ENCODE data around the gene GIMD1.

Gene GIMD1

DNA sequence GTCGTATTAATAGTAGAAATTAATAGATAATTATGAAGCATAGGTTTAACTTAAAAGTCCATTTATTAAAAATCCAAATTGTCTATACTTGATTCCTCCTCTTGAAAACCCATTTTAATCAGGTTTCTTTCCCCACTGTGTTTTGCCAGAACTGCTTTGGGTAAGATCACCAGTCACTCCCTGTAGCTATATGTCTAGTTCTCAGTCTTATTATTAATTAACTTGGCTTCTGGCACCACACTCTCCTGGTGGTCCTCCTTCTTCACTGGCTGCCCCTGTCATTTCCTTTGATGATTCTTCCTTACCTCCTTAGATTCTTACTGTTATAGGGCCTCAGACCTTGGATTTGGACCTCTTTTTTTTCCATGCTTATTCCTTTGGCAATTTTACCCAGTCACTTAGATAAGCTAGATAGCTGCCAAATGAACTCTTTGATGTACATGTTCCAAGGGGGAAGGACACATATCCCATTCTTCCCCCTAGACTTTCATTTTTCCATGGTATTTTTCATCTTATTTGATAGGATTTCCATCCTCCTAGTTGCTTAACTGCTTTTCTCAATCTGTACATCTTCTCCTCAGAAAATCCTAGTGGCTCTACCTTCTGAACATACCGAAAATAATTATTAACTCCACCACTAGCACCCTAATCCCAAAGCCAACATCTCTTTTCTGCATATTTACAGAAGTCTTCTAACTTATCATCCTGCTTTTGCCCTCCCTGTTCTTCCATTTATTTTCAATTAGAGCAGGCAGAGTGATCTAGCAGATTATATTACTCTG is 24.5 kb downstream of the GIMD1 start:
- no peak overlapping the region for H3K14ac ChIP-seq (ENCODE audit: low read length)
- H4K12ac ChIP-seq (ENCODE audit: low read depth, low read length): no peak overlapping the region
- no peaks in the 10 kb centered on the region for H3K9me3 ChIP-seq (ENCODE audit: insufficient read depth, low read depth, low read length)
- H3K27ac ChIP-seq (ENCODE audit: low read depth, low read length): no peak overlapping the region
- H4K91ac ChIP-seq (ENCODE audit: low read depth, low read length): no peak overlapping the region
- DNase-seq: no peak
- H2AFZ ChIP-seq (ENCODE audit: insufficient read depth, low read length, poor library complexity): no peak overlapping the region
- no peak overlapping the region for H3K23ac ChIP-seq (ENCODE audit: low read length)
- H2BK12ac ChIP-seq (ENCODE audit: low read length): no peak overlapping the region
- peaks cover 0 to 4% of the 10 kb centered on the region in 2 experiments for H3K36me3 ChIP-seq (ENCODE audit: control insufficient read depth in 1 of 2, insufficient read depth in 2 of 2, low read length in 2 of 2)
- H4K8ac ChIP-seq (ENCODE audit: low read depth, low read length): no peak overlapping the region
- no peaks in the 10 kb centered on the region for H3K79me2 ChIP-seq (ENCODE audit: control insufficient read depth, insufficient read depth, low read length, poor library complexity)
- no peaks in the 10 kb centered on the region for H3K79me1 ChIP-seq (ENCODE audit: low read length)
- H3K4me2 ChIP-seq (ENCODE audit: low read length): no peak overlapping the region
- no peaks in the 10 kb centered on the region for H3K4me1 ChIP-seq (ENCODE audit: control insufficient read depth in 1 of 2, insufficient read depth in 2 of 2, low read length in 2 of 2)
- no peak overlapping the region for H3K9ac ChIP-seq (ENCODE audit: low read length)
- WGBS (ENCODE audit: extremely low coverage, insufficient coverage, insufficient read length): no CpG with 5 or more reads among the region's 2 CpGs
- H2BK5ac ChIP-seq (ENCODE audit: low read depth, low read length, poor library complexity): no peak overlapping the region
- no peak overlapping the region for H2BK120ac ChIP-seq (ENCODE audit: insufficient read depth, low read length, poor library complexity)
- no peak overlapping the region for H2AK5ac ChIP-seq (ENCODE audit: low read length)
- H3K4me3 ChIP-seq (ENCODE audit: low read depth, low read length): no peak overlapping the region
- no peak overlapping the region for H3K18ac ChIP-seq (ENCODE audit: low read length)
- H3K27me3 ChIP-seq (ENCODE audit: insufficient read depth, low read length): no peaks in the 10 kb centered on the region
- no peak overlapping the region for H3K4ac ChIP-seq (ENCODE audit: low read depth, low read length)

DNA sequence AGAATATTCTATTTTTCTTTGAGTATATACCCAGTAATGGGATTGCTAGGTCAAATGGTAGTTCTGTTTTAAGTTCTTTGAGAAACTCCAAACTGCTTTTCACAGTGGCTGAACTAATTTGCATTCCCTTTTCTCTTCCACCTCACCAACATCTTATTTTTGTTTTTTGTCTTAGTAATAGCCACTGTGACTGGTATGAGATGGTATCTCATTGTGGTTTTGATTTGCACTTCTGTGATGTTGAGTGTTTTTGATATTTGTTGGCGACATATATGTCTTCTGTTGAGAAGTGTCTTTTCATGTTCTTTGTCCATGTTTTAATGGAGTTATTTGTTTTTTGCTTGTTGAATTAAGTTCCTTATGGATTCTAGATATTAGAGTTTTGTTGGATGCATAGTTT is 27.8 kb downstream of the GIMD1 start:
- no CpG with 5 or more reads among the region's 1 CpG for WGBS (ENCODE audit: extremely low coverage, insufficient coverage, insufficient read length)
- no peak overlapping the region for H3K4me3 ChIP-seq (ENCODE audit: low read depth, low read length)

DNA sequence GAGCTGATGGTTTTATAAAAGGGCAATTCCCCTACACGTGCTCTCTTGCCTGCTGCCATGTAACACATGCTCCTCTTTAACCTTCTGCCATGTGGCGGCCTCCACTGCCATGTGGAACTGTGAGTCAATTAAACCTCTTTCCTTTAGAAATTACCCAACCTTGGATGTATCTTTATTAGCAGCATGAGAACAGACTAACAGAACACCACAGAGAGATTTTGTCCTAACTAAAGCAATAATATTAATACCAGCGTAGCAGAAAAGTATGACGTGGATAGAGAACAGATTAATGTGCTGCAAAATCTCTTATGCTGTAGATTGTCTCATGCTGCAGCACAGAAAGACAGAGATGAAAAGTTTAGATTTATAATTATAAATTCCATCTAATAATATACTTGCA is 29.1 kb downstream of the GIMD1 start:
- DNase-seq: no peak
- Histone ChIP-seq H4K91ac (ENCODE audit: low read depth, low read length) (no peak overlapping the region), H2AK5ac (ENCODE audit: low read length) (no peak overlapping the region), H3K4ac (ENCODE audit: low read depth, low read length) (no peak overlapping the region), H4K12ac (ENCODE audit: low read depth, low read length) (no peak overlapping the region), H2AFZ (ENCODE audit: insufficient read depth, low read length, poor library complexity) (no peak overlapping the region), H3K36me3 (ENCODE audit: control insufficient read depth in 1 of 2, insufficient read depth in 2 of 2, low read length in 2 of 2) (peaks cover 10 to 15% of the 10 kb centered on the region in 2 experiments), H3K4me3 (ENCODE audit: low read depth, low read length) (no peak overlapping the region), H3K4me1 (ENCODE audit: control insufficient read depth in 1 of 2, insufficient read depth in 2 of 2, low read length in 2 of 2) (no peaks in the 10 kb centered on the region), H3K14ac (ENCODE audit: low read length) (no peak overlapping the region), H2BK120ac (ENCODE audit: insufficient read depth, low read length, poor library complexity) (no peak overlapping the region), H3K9ac (ENCODE audit: low read length) (no peak overlapping the region), H3K27ac (ENCODE audit: low read depth, low read length) (no peak overlapping the region), H2BK5ac (ENCODE audit: low read depth, low read length, poor library complexity) (no peak overlapping the region), H4K8ac (ENCODE audit: low read depth, low read length) (no peak overlapping the region), H3K9me3 (ENCODE audit: insufficient read depth, low read depth, low read length) (no peaks in the 10 kb centered on the region), H3K4me2 (ENCODE audit: low read length) (no peak overlapping the region), H3K79me2 (ENCODE audit: control insufficient read depth, insufficient read depth, low read length, poor library complexity) (no peaks in the 10 kb centered on the region), H3K79me1 (ENCODE audit: low read length) (no peaks in the 10 kb centered on the region), H2BK12ac (ENCODE audit: low read length) (no peak overlapping the region), H3K18ac (ENCODE audit: low read length) (no peak overlapping the region), H3K27me3 (ENCODE audit: insufficient read depth, low read length) (no peaks in the 10 kb centered on the region), H3K23ac (ENCODE audit: low read length) (no peak overlapping the region)
- WGBS (ENCODE audit: extremely low coverage, insufficient coverage, insufficient read length): no CpG with 5 or more reads among the region's 4 CpGs

More for the DNA sequence above, 27.8 kb downstream of the GIMD1 start:
- Histone ChIP-seq H4K8ac (ENCODE audit: low read depth, low read length) (no peak overlapping the region), H2BK120ac (ENCODE audit: insufficient read depth, low read length, poor library complexity) (no peak overlapping the region), H3K4me1 (ENCODE audit: control insufficient read depth in 1 of 2, insufficient read depth in 2 of 2, low read length in 2 of 2) (no peaks in the 10 kb centered on the region), H3K27ac (ENCODE audit: low read depth, low read length) (no peak overlapping the region), H3K9ac (ENCODE audit: low read length) (no peak overlapping the region), H2AK5ac (ENCODE audit: low read length) (no peak overlapping the region), H2BK5ac (ENCODE audit: low read depth, low read length, poor library complexity) (no peak overlapping the region), H2BK12ac (ENCODE audit: low read length) (no peak overlapping the region), H4K12ac (ENCODE audit: low read depth, low read length) (no peak overlapping the region), H3K18ac (ENCODE audit: low read length) (no peak overlapping the region), H3K36me3 (ENCODE audit: control insufficient read depth in 1 of 2, insufficient read depth in 2 of 2, low read length in 2 of 2) (peaks cover 10 to 15% of the 10 kb centered on the region in 2 experiments), H3K79me2 (ENCODE audit: control insufficient read depth, insufficient read depth, low read length, poor library complexity) (no peaks in the 10 kb centered on the region), H3K23ac (ENCODE audit: low read length) (no peak overlapping the region), H2AFZ (ENCODE audit: insufficient read depth, low read length, poor library complexity) (no peak overlapping the region), H3K9me3 (ENCODE audit: insufficient read depth, low read depth, low read length) (no peaks in the 10 kb centered on the region), H3K79me1 (ENCODE audit: low read length) (no peaks in the 10 kb centered on the region), H3K4ac (ENCODE audit: low read depth, low read length) (no peak overlapping the region), H4K91ac (ENCODE audit: low read depth, low read length) (no peak overlapping the region), H3K27me3 (ENCODE audit: insufficient read depth, low read length) (no peaks in the 10 kb centered on the region), H3K14ac (ENCODE audit: low read length) (no peak overlapping the region), H3K4me2 (ENCODE audit: low read length) (no peak overlapping the region)
- DNase-seq: no peak

DNA sequence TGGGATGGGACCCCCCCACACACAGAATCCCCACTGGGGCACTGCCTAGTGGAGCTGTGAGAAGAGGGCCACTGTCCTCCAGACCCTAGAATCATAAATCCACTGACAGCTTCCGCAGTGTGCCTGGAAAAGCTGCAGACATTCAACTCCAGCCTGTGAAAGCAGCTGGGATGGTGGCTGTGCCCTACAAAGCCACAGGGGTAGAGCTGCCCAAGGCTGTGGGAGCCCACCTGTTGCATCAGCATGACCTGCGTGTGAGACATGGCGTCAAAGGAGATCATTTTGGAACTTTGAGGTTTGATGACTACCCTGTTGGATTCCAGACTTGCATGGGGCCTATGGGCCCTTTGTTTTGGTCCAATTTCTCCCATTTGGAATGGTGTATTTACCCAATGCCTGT is 29.9 kb downstream of the GIMD1 start:
- Histone ChIP-seq H3K9me3 (ENCODE audit: insufficient read depth, low read depth, low read length) (no peaks in the 10 kb centered on the region), H4K12ac (ENCODE audit: low read depth, low read length) (no peak overlapping the region), H2AK5ac (ENCODE audit: low read length) (no peak overlapping the region), H4K8ac (ENCODE audit: low read depth, low read length) (no peak overlapping the region), H2BK12ac (ENCODE audit: low read length) (no peak overlapping the region), H3K4me2 (ENCODE audit: low read length) (no peak overlapping the region), H3K4me3 (ENCODE audit: low read depth, low read length) (no peak overlapping the region), H3K23ac (ENCODE audit: low read length) (no peak overlapping the region), H3K4me1 (ENCODE audit: control insufficient read depth in 1 of 2, insufficient read depth in 2 of 2, low read length in 2 of 2) (no peaks in the 10 kb centered on the region), H2AFZ (ENCODE audit: insufficient read depth, low read length, poor library complexity) (no peak overlapping the region), H3K27ac (ENCODE audit: low read depth, low read length) (no peak overlapping the region), H3K36me3 (ENCODE audit: control insufficient read depth in 1 of 2, insufficient read depth in 2 of 2, low read length in 2 of 2) (peaks cover 13 to 15% of the 10 kb centered on the region in 2 experiments), H2BK120ac (ENCODE audit: insufficient read depth, low read length, poor library complexity) (no peak overlapping the region), H4K91ac (ENCODE audit: low read depth, low read length) (no peak overlapping the region), H3K9ac (ENCODE audit: low read length) (no peak overlapping the region), H2BK5ac (ENCODE audit: low read depth, low read length, poor library complexity) (no peak overlapping the region), H3K18ac (ENCODE audit: low read length) (no peak overlapping the region), H3K4ac (ENCODE audit: low read depth, low read length) (no peak overlapping the region), H3K14ac (ENCODE audit: low read length) (no peak overlapping the region), H3K27me3 (ENCODE audit: insufficient read depth, low read length) (no peaks in the 10 kb centered on the region), H3K79me1 (ENCODE audit: low read length) (no peaks in the 10 kb centered on the region), H3K79me2 (ENCODE audit: control insufficient read depth, insufficient read depth, low read length, poor library complexity) (no peaks in the 10 kb centered on the region)
- no CpG with 5 or more reads among the region's 3 CpGs for WGBS (ENCODE audit: extremely low coverage, insufficient coverage, insufficient read length)
- no peak for DNase-seq
